Activated naive CD8-positive, alpha-beta T cell treated with anti-CD3 and anti-CD28 coated beads, Interleukin-2, amount 50 U/mL, for 24 hours (primary cell): ENCODE measurements around the gene KLHL33.

Experiments used
- ATAC-seq: fragments of 150-1000 bp; cut with Tn5 transposase; one replicate; pipeline ENCODE4 v1.10.0; 2021
- DNase-seq: peaks from one replicate; pipeline ENCODE4 v3.0.0; 2021
- H3K27ac Mint-ChIP-seq: one replicate; pipeline ENCODE4 v1.8.0; 2021; ENCODE audit warnings: mild to moderate bottlenecking, mixed read lengths
- H3K27me3 Mint-ChIP-seq: one replicate; pipeline ENCODE4 v1.8.0; 2021; ENCODE audit warnings: mixed read lengths
- H3K36me3 Mint-ChIP-seq: one replicate; pipeline ENCODE4 v1.8.0; 2021; ENCODE audit warnings: low read depth, mixed read lengths
- H3K4me1 Mint-ChIP-seq: one replicate; pipeline ENCODE4 v1.8.0; 2021; ENCODE audit warnings: mixed read lengths
- H3K4me3 Mint-ChIP-seq: one replicate; pipeline ENCODE4 v1.8.0; 2021; ENCODE audit warnings: mild to moderate bottlenecking, moderate library complexity, mixed read lengths
- H3K9me3 Mint-ChIP-seq: one replicate; pipeline ENCODE4 v1.8.0; 2021; ENCODE audit warnings: mixed read lengths

Gene KLHL33

GRCh38 chr14:20429801-20430669 is 5.9 kb downstream of the KLHL33 start:
- H3K4me1 Mint-ChIP-seq: peaks cover 38% of the 10 kb centered on the region
- no peaks in the 10 kb centered on the region for H3K27me3 Mint-ChIP-seq
- no peak overlapping the region for H3K4me3 Mint-ChIP-seq
- no peaks in the 10 kb centered on the region for H3K9me3 Mint-ChIP-seq
- no peaks in the 10 kb centered on the region for H3K36me3 Mint-ChIP-seq
- H3K27ac Mint-ChIP-seq: peak overlapping the region; percentile 45
- ATAC-seq: no peak
- DNase-seq: no peak

DNA sequence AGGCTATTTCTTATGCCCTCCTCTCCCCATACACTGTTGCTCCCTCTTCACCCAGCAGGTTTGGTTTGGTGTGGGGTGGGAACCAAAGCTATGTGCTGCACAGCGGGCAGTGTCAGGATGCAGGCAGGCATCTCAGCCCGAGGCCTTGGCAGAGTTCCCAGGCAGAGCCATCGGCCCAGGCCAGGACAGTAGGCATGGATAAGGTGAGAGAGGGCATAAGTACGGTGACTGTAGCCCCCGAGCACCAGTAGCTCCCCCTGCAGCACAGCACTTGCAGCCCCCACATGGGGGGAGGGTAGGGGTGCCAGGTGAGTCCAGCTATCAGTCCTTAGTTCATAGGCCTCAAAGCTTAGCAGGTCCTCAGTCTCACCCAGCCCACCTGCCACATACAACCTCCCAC is 7.2 kb downstream of the KLHL33 start:
- DNase-seq: no peak
- H3K9me3 Mint-ChIP-seq: no peaks in the 10 kb centered on the region
- peak overlapping the region; percentile 93 for H3K27ac Mint-ChIP-seq
- H3K36me3 Mint-ChIP-seq: no peaks in the 10 kb centered on the region
- no peaks in the 10 kb centered on the region for H3K27me3 Mint-ChIP-seq
- ATAC-seq: peak; percentile 16
- H3K4me3 Mint-ChIP-seq: peak overlapping the region; percentile 79
- H3K4me1 Mint-ChIP-seq: peaks cover 38% of the 10 kb centered on the region

- Mint-ChIP-seq H3K27me3 (no peaks in the 10 kb centered on the region), H3K27ac (peak overlapping the region; percentile 93), H3K36me3 (no peaks in the 10 kb centered on the region), H3K4me3 (peak overlapping the region; percentile 79), H3K9me3 (no peaks in the 10 kb centered on the region), H3K4me1 (peaks cover 38% of the 10 kb centered on the region)
- ATAC-seq (peak; percentile 39), DNase-seq (peak; percentile 26)
These were observed 8.0 kb downstream of the KLHL33 start for GRCh38 chr14:20428010-20428365.

GRCh38 chr14:20427231-20428009 is 8.5 kb downstream of the KLHL33 start:
- ATAC-seq (peak; percentile 74), DNase-seq (no peak)
- Mint-ChIP-seq H3K4me3 (peak overlapping the region; percentile 79), H3K9me3 (no peaks in the 10 kb centered on the region), H3K36me3 (no peaks in the 10 kb centered on the region), H3K4me1 (peaks cover 38% of the 10 kb centered on the region), H3K27me3 (no peaks in the 10 kb centered on the region), H3K27ac (peak overlapping the region; percentile 93)

GRCh38 chr14:20424851-20425250 is 11.1 kb downstream of the KLHL33 start:
- Mint-ChIP-seq H3K4me1 (peaks cover 36% of the 10 kb centered on the region), H3K9me3 (no peaks in the 10 kb centered on the region), H3K27ac (no peak overlapping the region), H3K27me3 (no peaks in the 10 kb centered on the region), H3K36me3 (no peaks in the 10 kb centered on the region), H3K4me3 (no peak overlapping the region)
- DNase-seq (no peak), ATAC-seq (no peak)

GRCh38 chr14:20422886-20423285 is 13.1 kb downstream of the KLHL33 start:
- DNase-seq (no peak), ATAC-seq (no peak)
- Mint-ChIP-seq H3K27me3 (no peaks in the 10 kb centered on the region), H3K4me1 (peaks cover 19% of the 10 kb centered on the region), H3K4me3 (no peak overlapping the region), H3K36me3 (no peaks in the 10 kb centered on the region), H3K9me3 (no peaks in the 10 kb centered on the region), H3K27ac (no peak overlapping the region)

- no peaks in the 10 kb centered on the region for H3K27me3 Mint-ChIP-seq
- DNase-seq: no peak
- no peak overlapping the region for H3K4me3 Mint-ChIP-seq
- H3K36me3 Mint-ChIP-seq: no peaks in the 10 kb centered on the region
- no peak for ATAC-seq
- H3K9me3 Mint-ChIP-seq: no peaks in the 10 kb centered on the region
- no peak overlapping the region for H3K27ac Mint-ChIP-seq
- peaks cover 7% of the 10 kb centered on the region for H3K4me1 Mint-ChIP-seq
These were observed 14.7 kb downstream of the KLHL33 start for GRCh38 chr14:20421267-20421666.

DNA sequence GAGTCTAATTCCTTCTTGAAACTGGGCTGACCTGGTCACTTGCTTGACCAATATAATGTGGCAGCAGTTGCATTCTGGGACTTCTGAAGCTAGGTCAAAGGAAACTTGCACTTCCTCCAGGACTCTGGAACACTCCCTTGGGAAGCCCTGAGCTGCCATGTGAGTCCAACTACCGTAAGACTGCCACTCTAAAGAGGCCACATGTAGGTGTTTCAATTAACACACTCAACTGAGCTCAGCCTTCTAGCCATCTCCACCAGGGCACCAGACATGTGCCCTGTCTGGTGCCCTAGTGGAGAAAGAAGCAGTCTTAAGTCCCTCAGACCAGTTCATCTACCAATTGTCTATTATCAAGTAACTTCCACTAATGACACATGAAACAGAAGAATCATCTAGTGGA is 16.5 kb downstream of the KLHL33 start:
- ATAC-seq: no peak
- H3K27ac Mint-ChIP-seq: no peak overlapping the region
- no peaks in the 10 kb centered on the region for H3K36me3 Mint-ChIP-seq

DNA sequence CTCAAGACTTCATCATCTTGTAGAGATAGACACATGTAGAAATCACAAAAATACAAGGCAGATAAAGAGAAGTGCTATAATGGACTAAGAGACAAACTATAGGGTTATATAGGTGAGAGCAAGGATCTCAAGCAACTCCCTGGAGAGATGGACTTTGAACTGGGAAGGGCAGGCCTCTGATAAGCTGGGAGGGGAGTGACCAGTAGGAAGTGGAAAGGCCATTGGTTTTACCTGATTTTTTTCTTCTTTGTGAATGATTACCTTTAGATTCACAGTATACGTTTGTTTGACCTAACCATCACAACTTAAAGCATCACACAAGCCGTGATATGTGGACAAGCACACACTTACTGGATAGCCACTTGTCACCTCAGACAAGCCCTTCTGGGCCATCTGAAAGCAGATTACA is 17.5 kb downstream of the KLHL33 start:
- no peak overlapping the region for H3K27ac Mint-ChIP-seq
- H3K9me3 Mint-ChIP-seq: no peaks in the 10 kb centered on the region
- ATAC-seq (no peak), DNase-seq (no peak)
- no peaks in the 10 kb centered on the region for H3K36me3 Mint-ChIP-seq
- H3K4me1 Mint-ChIP-seq: peaks cover 21% of the 10 kb centered on the region
- H3K27me3 Mint-ChIP-seq: no peaks in the 10 kb centered on the region
- H3K4me3 Mint-ChIP-seq: no peak overlapping the region

More for the DNA sequence above, 16.5 kb downstream of the KLHL33 start:
- Mint-ChIP-seq H3K27me3 (no peaks in the 10 kb centered on the region), H3K4me3 (no peak overlapping the region), H3K9me3 (no peaks in the 10 kb centered on the region), H3K4me1 (peaks cover 13% of the 10 kb centered on the region)
- no peak for DNase-seq

DNA sequence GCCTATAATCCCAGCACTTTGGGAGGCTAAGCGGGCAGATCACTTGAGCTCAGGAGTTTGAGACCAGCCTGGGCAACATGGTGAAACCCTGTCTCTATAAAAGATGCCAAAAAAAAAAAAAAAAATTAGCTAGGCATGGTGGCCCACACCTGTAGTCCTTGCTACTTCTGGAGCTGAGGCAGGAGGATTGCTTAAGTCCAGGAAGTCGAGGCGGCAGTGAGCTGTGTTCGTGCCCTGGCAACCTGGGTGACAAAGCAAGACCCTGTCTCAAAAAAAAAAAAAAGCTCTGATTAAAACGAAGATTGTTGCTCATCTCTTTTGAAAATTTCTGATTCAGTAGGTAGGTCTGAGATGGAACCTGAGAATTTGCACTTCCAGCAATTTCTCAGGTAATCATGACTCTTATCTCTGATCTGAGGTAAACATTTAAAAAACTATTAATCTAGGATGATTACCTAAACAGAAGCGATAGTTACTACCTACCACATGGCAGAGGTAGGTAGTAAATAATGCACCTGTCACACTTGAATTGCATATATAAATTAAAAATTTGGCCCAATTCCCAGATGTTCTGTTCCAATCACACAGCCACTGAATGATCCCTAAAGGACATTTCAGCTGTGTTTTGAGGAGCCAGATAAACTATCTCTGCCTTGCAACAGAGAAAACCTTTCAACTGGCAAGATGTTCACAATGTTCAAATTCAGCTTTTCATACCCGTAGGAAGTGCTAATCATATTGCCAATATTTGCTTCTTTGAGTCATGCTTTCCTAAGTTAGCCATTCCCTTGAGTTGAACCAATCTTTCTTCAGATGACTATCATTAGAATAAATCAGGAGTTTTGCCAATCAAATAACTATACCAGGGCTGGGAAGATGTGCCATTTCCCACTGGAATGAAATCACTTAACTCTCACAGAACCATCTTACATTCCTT is 18.4 kb downstream of the KLHL33 start:
- Mint-ChIP-seq H3K27me3 (no peaks in the 10 kb centered on the region), H3K36me3 (no peaks in the 10 kb centered on the region), H3K4me3 (no peak overlapping the region), H3K9me3 (no peaks in the 10 kb centered on the region), H3K27ac (no peak overlapping the region), H3K4me1 (peaks cover 22% of the 10 kb centered on the region)
- ATAC-seq (no peak), DNase-seq (no peak)

DNA sequence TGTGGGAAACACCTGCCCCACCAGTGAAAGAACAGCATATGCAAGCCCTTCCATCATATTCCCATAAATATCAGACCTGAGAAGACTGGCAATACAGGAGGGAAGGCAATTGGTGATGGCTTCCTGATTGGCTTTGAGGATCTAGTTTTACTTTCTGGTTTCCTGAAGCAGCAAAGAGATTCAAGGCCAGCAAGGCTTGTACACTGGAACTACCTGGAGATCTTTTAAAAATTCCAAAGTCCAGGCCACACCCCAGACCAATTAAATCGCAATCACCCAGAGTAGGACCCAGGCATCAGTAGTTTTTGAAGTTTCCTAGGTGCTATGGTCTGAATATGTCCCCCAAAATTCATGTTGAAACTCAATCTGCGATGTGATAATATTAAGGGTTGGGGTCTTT is 19.7 kb downstream of the KLHL33 start:
- H3K4me1 Mint-ChIP-seq: peaks cover 33% of the 10 kb centered on the region
- no peak overlapping the region for H3K4me3 Mint-ChIP-seq
- no peaks in the 10 kb centered on the region for H3K27me3 Mint-ChIP-seq
- H3K27ac Mint-ChIP-seq: no peak overlapping the region
- DNase-seq (no peak), ATAC-seq (no peak)
- peaks cover under 1% of the 10 kb centered on the region for H3K36me3 Mint-ChIP-seq
- H3K9me3 Mint-ChIP-seq: no peaks in the 10 kb centered on the region

GRCh38 chr14:20415782-20416206 is 20.2 kb downstream of the KLHL33 start:
- H3K4me1 Mint-ChIP-seq: peaks cover 37% of the 10 kb centered on the region
- peaks cover 3% of the 10 kb centered on the region for H3K36me3 Mint-ChIP-seq
- H3K9me3 Mint-ChIP-seq: no peaks in the 10 kb centered on the region
- H3K4me3 Mint-ChIP-seq: no peak overlapping the region
- DNase-seq: peak; percentile 34
- H3K27ac Mint-ChIP-seq: peak overlapping the region; percentile 41
- ATAC-seq: peak; percentile 33
- H3K27me3 Mint-ChIP-seq: no peaks in the 10 kb centered on the region

GRCh38 chr14:20413744-20414082 is 22.3 kb downstream of the KLHL33 start:
- Mint-ChIP-seq H3K4me1 (peaks cover 42% of the 10 kb centered on the region), H3K36me3 (peaks cover 3% of the 10 kb centered on the region)
- no peak for DNase-seq

More at GRCh38 chr14:20413744-20414082, 22.3 kb downstream of the KLHL33 start:
- peak overlapping the region; percentile 90 for H3K4me3 Mint-ChIP-seq
- no peaks in the 10 kb centered on the region for H3K9me3 Mint-ChIP-seq
- H3K27me3 Mint-ChIP-seq: no peaks in the 10 kb centered on the region
- peak; percentile 45 for ATAC-seq
- H3K27ac Mint-ChIP-seq: peak overlapping the region; percentile 89
